HG02623 (cell line): ENCODE measurements around the gene FRS2.
A peak's percentile ranks its signal among the peaks of the same experiment; 100 is the strongest.
"Not testable (repeated sequence)": the region's sequence is repeated elsewhere in the genome, so short reads cannot be mapped to it uniquely, and the experiment has no call there.

Experiments
- ATAC-seq: cut with Tn5 transposase; IDR thresholded peaks from one replicate; pipeline ENCODE4 v1.9.1; 2021; ENCODE audit warnings: moderate library complexity; ENCODE audit not compliant: unreplicated experiment

Gene FRS2

DNA sequence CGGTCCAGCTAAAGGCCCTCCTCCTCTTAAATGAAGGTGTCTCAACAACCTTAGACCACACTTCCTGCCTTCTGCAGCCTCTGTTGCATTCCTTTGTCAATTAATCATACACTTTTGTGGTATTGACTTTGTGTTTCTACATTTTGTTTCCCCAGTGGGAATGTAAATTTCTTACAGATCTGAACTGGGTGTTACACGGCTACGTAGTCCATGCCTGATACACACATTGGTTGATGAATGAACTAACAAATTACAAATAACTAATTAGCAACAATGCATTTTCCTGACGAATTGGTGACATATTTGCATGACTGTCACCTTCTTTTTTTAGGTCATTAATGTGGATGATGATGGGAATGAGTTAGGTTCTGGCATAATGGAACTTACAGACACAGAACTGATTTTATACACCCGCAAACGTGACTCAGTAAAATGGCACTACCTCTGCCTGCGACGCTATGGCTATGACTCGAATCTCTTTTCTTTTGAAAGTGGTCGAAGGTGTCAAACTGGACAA, 99.9 kb downstream of the FRS2 start:
- no peak for ATAC-seq

DNA sequence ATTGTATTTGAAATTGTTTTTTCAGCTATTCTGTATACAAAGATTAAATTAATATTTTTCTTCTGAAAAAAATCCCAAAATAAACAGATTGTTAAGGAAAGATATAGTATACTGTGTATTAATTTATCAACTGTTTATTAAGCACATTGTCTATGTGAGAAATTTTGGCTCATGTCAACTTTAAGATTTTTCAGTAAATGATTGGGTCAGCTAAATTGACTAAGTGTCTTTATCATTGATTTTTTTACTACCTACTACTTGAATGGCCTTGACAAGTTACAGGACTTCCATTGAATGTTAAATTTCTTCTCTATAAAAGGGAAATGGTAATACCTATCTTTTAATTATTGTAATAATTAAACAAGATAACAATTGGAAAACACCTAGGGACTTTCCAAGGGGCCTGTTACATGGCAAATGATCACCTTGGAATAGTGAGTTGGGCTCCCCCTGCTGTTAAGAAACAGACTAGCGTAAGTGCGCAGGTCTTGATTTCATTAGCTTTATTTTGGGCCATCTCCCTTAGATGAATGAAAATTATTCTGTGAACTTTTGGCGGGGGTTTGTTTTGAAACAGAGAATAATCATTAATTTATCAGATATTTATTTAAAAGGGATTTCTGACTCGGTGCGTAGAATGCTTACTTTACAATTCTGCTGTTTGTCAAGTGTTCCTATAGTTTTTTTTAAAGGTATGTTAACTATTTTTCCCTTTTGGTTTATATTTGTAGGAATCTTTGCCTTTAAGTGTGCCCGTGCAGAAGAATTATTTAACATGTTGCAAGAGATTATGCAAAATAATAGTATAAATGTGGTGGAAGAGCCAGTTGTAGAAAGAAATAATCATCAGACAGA, 100.6 kb downstream of the FRS2 start:
- no peak for ATAC-seq

GRCh38 chr12:69575346-69575745, 105.2 kb downstream of the FRS2 start:
- ATAC-seq, result no peak

DNA sequence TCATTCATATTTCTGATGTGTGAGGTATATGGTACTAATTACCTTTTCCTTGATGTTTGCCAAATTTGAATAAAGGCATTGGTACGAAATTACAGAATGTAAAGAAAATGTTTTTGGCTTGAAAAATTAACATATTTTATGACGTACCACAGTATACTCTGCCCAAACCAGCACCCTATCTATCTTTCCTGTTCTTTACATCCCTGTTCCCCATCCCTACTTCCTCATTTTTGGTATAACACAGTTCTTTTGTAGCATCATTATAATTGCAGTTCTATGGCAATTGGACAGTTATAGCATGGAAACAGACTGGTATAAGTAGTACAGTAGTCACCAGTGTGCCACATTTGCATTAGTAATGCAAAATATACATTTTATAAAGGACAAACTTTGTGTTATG, 108.1 kb downstream of the FRS2 start:
- ATAC-seq, result no peak

- ATAC-seq, result no peak
Measured at GRCh38 chr12:69579029-69579428, 108.8 kb downstream of the FRS2 start.

GRCh38 chr12:69580074-69580473, 109.9 kb downstream of the FRS2 start:
- no peak for ATAC-seq

DNA sequence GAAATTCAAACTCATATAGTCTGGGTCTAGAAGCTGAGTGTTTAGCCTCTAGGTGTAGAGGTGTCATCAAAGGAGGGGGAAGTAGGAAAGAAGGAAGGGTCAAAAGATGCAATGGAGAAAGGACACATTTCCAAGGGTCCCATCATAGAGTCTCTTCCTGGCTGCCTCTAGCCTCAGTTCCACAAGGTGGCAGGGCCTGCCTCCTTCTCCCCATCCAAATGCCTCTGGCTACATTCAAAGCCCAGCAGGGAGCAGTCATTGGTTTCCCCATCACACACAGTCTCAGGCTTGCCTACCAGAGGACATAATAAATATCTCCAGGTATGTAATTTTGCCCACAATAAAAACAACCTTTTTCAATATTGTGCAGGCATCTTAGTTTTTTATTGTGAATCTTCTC, 113.0 kb downstream of the FRS2 start:
- ATAC-seq, result no peak

GRCh38 chr12:69585189-69586062, 115.2 kb downstream of the FRS2 start, which contains the start of gene CCT2:
Gene CCT2 (plus strand): TSS chr12:69585459. CDS start chr12:69585522, 63 bp downstream.
- ATAC-seq, result peak; percentile 96

DNA sequence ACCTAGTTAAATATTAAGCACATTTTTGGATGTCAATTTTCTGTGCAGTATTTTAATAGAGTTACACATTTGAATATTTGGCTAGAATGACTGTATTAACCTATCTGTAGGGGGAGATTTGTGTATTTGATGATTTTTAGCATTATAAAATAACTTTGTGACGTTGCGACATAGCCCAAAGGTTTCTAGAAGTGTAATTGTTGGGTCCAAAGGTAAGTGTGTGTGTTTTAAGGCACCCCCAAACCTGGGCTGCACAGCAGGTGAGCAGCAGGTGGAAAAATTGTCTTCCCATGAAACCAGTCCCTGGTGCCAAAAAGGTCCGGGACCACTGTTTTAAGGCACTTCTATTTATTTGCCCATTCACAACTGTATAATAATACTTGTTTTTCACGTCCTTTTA, 118.3 kb downstream of the FRS2 start:
- ATAC-seq, result no peak

- no peak for ATAC-seq
Measured at GRCh38 chr12:69589082-69589481, 118.9 kb downstream of the FRS2 start.

DNA sequence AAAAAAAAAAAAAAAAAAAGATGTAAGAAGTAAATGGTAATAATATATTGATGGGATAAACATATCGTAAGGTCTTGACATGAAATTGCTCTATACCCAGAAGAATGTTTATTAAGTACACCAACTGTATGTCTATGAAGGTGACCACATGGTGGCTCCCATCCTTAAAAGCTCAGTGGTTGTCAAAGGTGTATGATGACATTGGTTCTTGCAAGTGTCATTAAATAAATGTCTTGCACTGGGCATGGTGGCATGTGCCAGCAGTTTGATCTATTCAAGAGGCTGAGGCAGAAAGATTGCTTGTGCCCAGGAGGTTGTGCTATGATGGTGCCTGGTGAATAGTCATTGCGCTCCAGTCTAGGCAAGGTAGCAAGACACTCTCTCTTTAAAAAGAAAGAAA, 125.5 kb downstream of the FRS2 start:
- ATAC-seq, result no peak

GRCh38 chr12:69598174-69598753, 128.1 kb downstream of the FRS2 start:
- no peak for ATAC-seq

DNA sequence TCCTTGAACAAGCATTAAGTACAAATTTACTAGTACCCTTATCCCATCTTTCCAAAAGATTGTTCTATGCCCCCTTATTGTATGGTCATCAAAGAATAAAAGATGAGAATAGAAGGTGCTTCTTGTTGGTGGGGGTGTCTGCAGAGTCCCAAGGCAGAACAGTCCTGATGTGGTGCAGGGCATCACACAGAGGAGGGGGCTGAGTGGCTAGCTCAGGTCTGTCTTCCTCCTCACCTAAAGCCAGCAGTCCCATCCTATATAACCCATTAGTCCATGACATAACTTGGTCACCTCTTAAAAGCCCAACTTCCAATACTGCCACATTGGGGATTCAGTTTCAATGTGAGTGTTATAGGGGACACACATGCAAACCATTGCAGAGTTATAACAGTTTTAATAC, 130.6 kb downstream of the FRS2 start:
- no peak for ATAC-seq

- ATAC-seq, result no peak
Measured at GRCh38 chr12:69601962-69602685, 131.9 kb downstream of the FRS2 start.

- ATAC-seq, result no peak
Measured at GRCh38 chr12:69602954-69603353, 132.8 kb downstream of the FRS2 start.

DNA sequence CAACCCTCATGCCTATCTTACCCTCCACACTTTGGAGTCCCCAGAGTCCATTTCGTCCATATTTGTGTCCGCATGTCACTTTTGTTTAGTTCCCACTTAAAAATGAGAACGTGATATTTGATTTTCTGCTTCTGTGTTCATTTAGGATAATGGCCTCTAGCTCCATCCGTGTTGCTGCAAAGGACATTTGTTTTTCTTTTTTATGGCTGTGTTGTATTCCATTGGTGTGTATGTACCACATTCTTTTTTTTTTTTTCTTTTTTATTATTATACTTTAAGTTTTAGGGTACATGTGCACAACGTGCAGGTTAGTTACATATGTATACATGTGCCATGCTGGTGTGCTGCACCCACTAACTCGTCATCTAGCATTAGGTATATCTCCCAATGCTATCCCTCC, 133.4 kb downstream of the FRS2 start:
- ATAC-seq, result not testable (repeated sequence)

DNA sequence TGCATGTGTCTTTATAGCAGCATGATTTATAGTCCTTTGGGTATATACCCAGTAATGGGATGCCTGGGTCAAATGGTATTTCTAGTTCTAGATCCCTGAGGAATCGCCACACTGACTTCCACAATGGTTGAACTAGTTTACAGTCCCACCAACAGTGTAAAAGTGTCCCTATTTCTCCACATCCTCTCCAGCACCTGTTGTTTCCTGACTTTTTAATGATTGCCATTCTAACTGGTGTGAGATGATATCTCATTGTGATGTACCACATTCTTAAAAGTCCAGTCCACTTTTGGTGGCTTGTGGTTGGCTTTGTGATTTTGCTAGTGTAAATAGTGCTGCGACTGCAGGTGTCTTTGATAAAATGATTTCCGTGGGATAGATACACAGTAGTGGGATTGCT, 134.1 kb downstream of the FRS2 start:
- not testable (repeated sequence) for ATAC-seq

- ATAC-seq, result no peak
Measured at GRCh38 chr12:69608114-69608513, 137.9 kb downstream of the FRS2 start.

DNA sequence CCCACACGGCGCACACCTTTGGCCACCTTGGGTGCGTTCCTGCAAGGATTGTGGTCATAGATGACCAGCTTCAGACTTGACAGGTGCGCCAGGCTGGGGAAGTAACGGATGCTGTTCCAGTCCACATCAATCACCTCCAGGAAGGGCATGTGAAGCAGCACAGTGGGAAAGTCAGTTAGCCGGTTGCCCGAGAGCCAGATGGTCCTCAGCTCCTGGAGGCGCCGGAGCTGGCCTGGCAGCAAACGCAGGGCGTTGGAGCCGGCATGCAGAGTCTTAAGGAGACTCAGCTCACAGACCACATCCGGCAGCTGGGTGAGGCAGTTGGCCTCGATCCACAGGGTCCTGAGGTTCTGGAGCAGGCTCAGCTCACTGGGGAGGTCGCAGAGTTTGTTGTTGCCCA, 139.9 kb downstream of the FRS2 start:
- no peak for ATAC-seq

DNA sequence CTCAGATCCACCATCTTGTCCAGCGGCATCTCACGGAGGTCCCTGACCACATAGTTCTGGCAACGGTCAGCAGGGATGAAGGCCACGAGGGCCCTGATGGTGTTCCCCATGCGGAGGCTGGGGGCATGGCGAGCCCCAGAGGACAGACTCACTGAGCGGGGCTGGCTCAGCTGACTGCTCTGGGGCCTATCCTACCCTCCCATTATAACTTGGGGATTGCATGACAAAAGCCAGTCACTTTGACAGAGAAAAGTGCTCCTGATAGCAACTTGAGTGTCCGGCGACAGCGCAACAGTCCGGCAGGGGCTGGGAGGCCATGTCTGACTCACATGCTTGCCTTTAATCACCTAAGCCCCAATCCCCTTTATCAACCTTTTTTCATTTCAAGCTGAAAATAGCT, 140.5 kb downstream of the FRS2 start, which contains the start of gene LRRC10:
LRRC10 (minus strand) TSS at position 179 of the 400 bp plus-strand sequence; CDS start at position 110, 69 bp downstream.
- ATAC-seq, result no peak
